Natural killer cell (primary cell): ENCODE measurements around the gene THRB. TPM values are rescaled to one million over a fixed set of nuclear protein-coding genes. Genes with fewer than 3 reads are reported as not detected.

Source experiments
- ATAC-seq, 3 donors: fragments of 150-1000 bp in 2 of 3; fragments of 200-7000 bp in 1 of 3; cut with Tn5 transposase; 1 replicate in 1 of 3; 2 replicates in 2 of 3; pipeline ENCODE4 v1.10.0; 2021; ENCODE audit warnings: mild to moderate bottlenecking in 2 of 3, moderate library complexity in 2 of 3
- DNase-seq, 2 donors: peaks; one replicate each; pipeline versions ENCODE4 v3.0.0 to v3.0.0-alpha.2; 2013 to 2021; ENCODE audit warnings: mixed read lengths in 1 of 2
- H3K27ac ChIP-seq: one replicate; pipeline ENCODE4 v1.5.1; 2013; ENCODE audit warnings: mild to moderate bottlenecking, low read length
- H3K27me3 ChIP-seq: one replicate; pipeline ENCODE4 v1.6.1; 2013; ENCODE audit warnings: low read length; ENCODE audit not compliant: control insufficient read depth, insufficient read depth
- H3K36me3 ChIP-seq: one replicate; pipeline ENCODE4 v1.6.1; 2013; ENCODE audit warnings: low read length; ENCODE audit not compliant: control insufficient read depth, insufficient read depth
- H3K4me1 ChIP-seq: one replicate; pipeline ENCODE4 v1.6.1; 2013; ENCODE audit warnings: low read length; ENCODE audit not compliant: control insufficient read depth, insufficient read depth
- H3K4me3 ChIP-seq: one replicate; pipeline ENCODE4 v1.5.1; 2013; ENCODE audit warnings: low read length
- H3K9me3 ChIP-seq: one replicate; pipeline ENCODE4 v1.6.1; 2013; ENCODE audit warnings: low read length; ENCODE audit not compliant: control insufficient read depth, insufficient read depth
- H3K27ac Mint-ChIP-seq, 2 donors: one replicate each; pipeline ENCODE4 v1.8.0; 2022; ENCODE audit warnings: mild to moderate bottlenecking in 2 of 2, mixed read lengths in 2 of 2, moderate library complexity in 1 of 2
- H3K27me3 Mint-ChIP-seq, 2 donors: one replicate each; pipeline ENCODE4 v1.8.0; 2022; ENCODE audit warnings: low read depth in 2 of 2, mixed read lengths in 2 of 2
- H3K36me3 Mint-ChIP-seq: one replicate; pipeline ENCODE4 v1.8.0; 2022; ENCODE audit warnings: mixed read lengths
- H3K4me1 Mint-ChIP-seq, 2 donors: one replicate each; pipeline ENCODE4 v1.8.0; 2022; ENCODE audit warnings: mixed read lengths in 2 of 2
- H3K4me3 Mint-ChIP-seq: one replicate; pipeline ENCODE4 v1.8.0; 2022; ENCODE audit warnings: mild to moderate bottlenecking, moderate library complexity, mixed read lengths
- H3K9me3 Mint-ChIP-seq, 2 donors: one replicate each; pipeline ENCODE4 v1.8.0; 2022; ENCODE audit warnings: mixed read lengths in 2 of 2
- WGBS: methylation state at CpG from one replicate; pipeline ENCODE4 v1.1.7; 2013; ENCODE audit warnings: missing lambda C conversion rate; ENCODE audit not compliant: insufficient coverage; 5-methylcytosine and 5-hydroxymethylcytosine counted together
- intact Hi-C: fragments of 100-400 bp; cut with micrococcal nuclease; formaldehyde crosslinking; loops from one replicate; pipeline ENCODE4 v1.14.2; 2022
- total RNA-seq, 4 donors: library from RNA; stranded (reverse); fragments of 120-200 nt in 1 of 4; gene quantifications; one replicate each; pipeline versions ENCODE4 v1.2.3 to v1.2.4, GENCODE V29; 2013 to 2022
- TF ChIP-seq, protein P1 (sequence below): fragments of 200-600 bp; IDR thresholded peaks from one replicate; pipeline ENCODE4 v1.8.0; 2022; ENCODE audit warnings: antibody characterized with exemption

Gene THRB
- total RNA-seq, 3 donors from 2014 or later (not counting 1 experiment from before 2014, with no cell fraction given) = 0.05 TPM; not detected in 2

GRCh38 chr3:24523988-24524727 is 29.5 kb upstream of the THRB start:
- intact Hi-C loops = no loop called here
- Histone ChIP-seq H3K9me3 (no peaks in the 10 kb centered on the region), H3K27ac (no peak overlapping the region), H3K36me3 (no peaks in the 10 kb centered on the region), H3K27me3 (peaks cover 19% of the 10 kb centered on the region), H3K4me3 (no peak overlapping the region), H3K4me1 (peaks cover 12% of the 10 kb centered on the region)
- WGBS = 100% methylated on average over 2 of the region's 3 CpGs
- TF ChIP-seq, protein P1, sequence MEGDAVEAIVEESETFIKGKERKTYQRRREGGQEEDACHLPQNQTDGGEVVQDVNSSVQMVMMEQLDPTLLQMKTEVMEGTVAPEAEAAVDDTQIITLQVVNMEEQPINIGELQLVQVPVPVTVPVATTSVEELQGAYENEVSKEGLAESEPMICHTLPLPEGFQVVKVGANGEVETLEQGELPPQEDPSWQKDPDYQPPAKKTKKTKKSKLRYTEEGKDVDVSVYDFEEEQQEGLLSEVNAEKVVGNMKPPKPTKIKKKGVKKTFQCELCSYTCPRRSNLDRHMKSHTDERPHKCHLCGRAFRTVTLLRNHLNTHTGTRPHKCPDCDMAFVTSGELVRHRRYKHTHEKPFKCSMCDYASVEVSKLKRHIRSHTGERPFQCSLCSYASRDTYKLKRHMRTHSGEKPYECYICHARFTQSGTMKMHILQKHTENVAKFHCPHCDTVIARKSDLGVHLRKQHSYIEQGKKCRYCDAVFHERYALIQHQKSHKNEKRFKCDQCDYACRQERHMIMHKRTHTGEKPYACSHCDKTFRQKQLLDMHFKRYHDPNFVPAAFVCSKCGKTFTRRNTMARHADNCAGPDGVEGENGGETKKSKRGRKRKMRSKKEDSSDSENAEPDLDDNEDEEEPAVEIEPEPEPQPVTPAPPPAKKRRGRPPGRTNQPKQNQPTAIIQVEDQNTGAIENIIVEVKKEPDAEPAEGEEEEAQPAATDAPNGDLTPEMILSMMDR = no peak
- H3K36me3 Mint-ChIP-seq = no peaks in the 10 kb centered on the region
- DNase-seq = no peak
- H3K27me3 Mint-ChIP-seq = peaks cover 30 to 36% of the 10 kb centered on the region in 2 donors
- H3K4me1 Mint-ChIP-seq = peaks cover 0 to 7% of the 10 kb centered on the region in 2 donors
- H3K4me3 Mint-ChIP-seq = no peak overlapping the region
- ATAC-seq = no peak
- H3K9me3 Mint-ChIP-seq = no peaks in the 10 kb centered on the region
- H3K27ac Mint-ChIP-seq = no peak overlapping the region

GRCh38 chr3:24523215-24523614 is 28.6 kb upstream of the THRB start:
- no peak overlapping the region for H3K27ac Mint-ChIP-seq
- no peak overlapping the region for H3K4me3 Mint-ChIP-seq
- H3K36me3 Mint-ChIP-seq = no peaks in the 10 kb centered on the region
- H3K4me3 ChIP-seq = no peak overlapping the region
- H3K9me3 ChIP-seq = no peaks in the 10 kb centered on the region
- peaks cover 30 to 44% of the 10 kb centered on the region in 2 donors for H3K27me3 Mint-ChIP-seq
- H3K4me1 ChIP-seq = peaks cover 12% of the 10 kb centered on the region
- H3K27me3 ChIP-seq = peaks cover 19% of the 10 kb centered on the region
- TF ChIP-seq, protein P1 = no peak
- H3K36me3 ChIP-seq = no peaks in the 10 kb centered on the region
- DNase-seq = no peak
- peaks cover 0 to 7% of the 10 kb centered on the region in 2 donors for H3K4me1 Mint-ChIP-seq
- intact Hi-C loops = no loop called here
- ATAC-seq = no peak
- H3K9me3 Mint-ChIP-seq = no peaks in the 10 kb centered on the region
- no peak overlapping the region for H3K27ac ChIP-seq
- 100% methylated on average over 1 of the region's 2 CpGs for WGBS

- peak in 1 of 3 donors; percentile 35 for ATAC-seq
- H3K4me3 Mint-ChIP-seq = no peak overlapping the region
These were observed 27.5 kb upstream of the THRB start for GRCh38 chr3:24522146-24522579.

More at GRCh38 chr3:24522146-24522579, 27.5 kb upstream of the THRB start:
- Histone ChIP-seq H3K27ac (no peak overlapping the region), H3K4me1 (peaks cover 12% of the 10 kb centered on the region), H3K36me3 (no peaks in the 10 kb centered on the region), H3K9me3 (no peaks in the 10 kb centered on the region), H3K27me3 (peaks cover 21% of the 10 kb centered on the region), H3K4me3 (no peak overlapping the region)
- no peaks in the 10 kb centered on the region for H3K9me3 Mint-ChIP-seq
- H3K27me3 Mint-ChIP-seq = peaks cover 30 to 46% of the 10 kb centered on the region in 2 donors
- H3K4me1 Mint-ChIP-seq = peaks cover 0 to 7% of the 10 kb centered on the region in 2 donors
- H3K27ac Mint-ChIP-seq = no peak overlapping the region
- H3K36me3 Mint-ChIP-seq = no peaks in the 10 kb centered on the region
- TF ChIP-seq, protein P1 = no peak
- no peak for DNase-seq
- WGBS = 2% methylated on average over 12 of the region's 16 CpGs
- intact Hi-C loops = no loop called here
